HG03565 (cell line): ENCODE data around the gene COL15A1.

Experiments used
- ATAC-seq: cut with Tn5 transposase; IDR thresholded peaks from one replicate; pipeline ENCODE4 v1.9.1; 2021; ENCODE audit warnings: mild to moderate bottlenecking, moderate library complexity; ENCODE audit not compliant: unreplicated experiment

Gene COL15A1

DNA sequence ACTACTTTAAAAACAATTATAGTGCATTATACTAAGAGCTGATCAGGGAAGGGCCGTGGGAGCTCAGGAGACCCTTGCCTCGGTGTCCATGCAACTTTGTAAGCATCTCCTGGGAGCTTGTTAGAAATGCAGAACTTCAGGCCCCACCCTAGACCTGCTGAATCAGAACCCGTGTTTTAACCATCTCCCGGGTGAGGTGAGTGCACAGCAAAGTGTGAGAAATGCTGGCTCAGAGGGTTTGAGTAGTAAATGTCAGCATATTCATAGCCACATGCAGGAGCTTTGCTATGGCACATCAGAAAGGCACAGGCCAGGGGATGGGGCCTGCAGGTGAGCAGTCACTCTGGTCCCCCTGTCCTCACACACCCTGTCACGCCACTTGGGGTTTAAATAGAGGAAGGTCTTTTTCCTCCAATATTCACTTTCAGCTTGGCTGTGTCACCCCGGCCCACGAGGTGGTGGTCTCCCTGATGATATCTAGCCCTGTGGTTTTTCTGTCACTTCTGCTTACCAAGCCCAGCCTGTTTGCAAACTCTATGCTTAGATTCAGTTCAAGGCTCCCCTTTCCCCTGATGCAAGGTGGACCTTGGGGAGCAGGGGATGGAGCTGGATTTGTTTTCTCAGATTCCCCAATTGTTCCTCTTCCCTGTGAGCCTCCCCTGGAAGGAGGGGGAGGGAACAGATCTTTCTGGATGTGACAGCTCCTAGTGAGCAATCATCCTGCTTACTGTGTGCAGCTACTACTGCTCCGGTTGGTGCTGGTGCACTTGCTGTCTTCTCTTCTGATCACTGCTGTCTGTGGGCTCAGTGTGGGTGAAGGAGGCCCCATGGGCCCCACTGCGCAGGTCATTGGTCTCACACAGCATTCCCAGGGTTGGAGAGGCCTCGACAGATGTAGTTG lies 109.4 kb downstream of the COL15A1 start:
- ATAC-seq = no peak

DNA sequence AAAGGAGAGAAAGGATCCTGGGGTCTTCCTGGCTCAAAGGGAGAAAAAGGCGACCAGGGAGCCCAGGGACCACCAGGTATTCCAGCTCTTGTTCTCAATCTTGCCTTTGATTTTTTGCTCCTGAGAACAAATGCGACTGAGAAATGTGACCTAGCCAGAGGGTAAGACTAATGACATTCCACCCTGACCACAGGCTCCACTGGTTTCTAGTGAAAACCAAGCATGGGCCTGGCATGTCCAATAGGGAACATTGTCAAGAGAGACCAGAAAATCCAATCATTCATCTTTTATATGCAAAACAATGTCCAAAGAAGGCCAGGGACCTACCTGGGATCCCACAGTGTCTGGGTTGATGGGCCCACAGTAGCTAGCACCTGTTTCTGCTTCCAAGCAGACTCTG lies 110.9 kb downstream of the COL15A1 start:
- ATAC-seq = no peak

DNA sequence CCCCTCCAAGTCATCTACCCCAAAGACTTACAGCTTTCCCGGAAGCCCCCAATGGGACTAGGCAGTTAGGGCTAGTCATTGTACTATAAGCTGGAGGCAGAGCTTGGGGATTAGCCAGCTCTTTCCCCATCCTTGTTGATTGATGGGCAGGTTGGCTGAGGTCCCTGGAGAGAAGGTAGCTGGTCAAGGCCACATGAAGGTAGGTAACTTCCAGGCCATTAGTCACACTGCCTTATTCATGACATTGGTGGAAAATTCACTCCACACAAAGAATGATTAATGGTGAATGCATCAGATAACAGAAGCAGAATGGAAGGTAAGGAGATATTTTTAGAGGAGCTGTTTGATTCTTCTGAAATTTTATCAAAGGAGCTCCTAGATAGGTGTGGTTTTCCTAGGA lies 111.7 kb downstream of the COL15A1 start:
- no peak for ATAC-seq

DNA sequence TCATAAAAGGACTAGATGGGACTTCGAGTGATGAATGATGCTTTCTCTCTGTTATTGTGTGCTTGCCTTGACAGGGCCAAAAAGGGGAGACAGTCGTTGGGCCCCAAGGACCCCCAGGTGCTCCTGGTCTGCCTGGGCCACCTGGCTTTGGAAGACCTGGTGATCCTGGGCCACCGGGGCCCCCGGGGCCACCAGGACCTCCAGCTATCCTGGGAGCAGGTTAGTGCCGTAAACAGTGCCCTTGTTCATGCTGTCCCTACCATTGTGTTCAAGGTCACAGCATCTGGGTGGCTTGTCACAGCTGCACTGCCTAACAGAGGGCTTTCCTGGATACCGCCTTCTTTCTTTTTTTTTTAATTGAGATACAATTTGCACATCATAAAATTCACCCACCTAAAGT lies 112.5 kb downstream of the COL15A1 start:
- no peak for ATAC-seq

DNA sequence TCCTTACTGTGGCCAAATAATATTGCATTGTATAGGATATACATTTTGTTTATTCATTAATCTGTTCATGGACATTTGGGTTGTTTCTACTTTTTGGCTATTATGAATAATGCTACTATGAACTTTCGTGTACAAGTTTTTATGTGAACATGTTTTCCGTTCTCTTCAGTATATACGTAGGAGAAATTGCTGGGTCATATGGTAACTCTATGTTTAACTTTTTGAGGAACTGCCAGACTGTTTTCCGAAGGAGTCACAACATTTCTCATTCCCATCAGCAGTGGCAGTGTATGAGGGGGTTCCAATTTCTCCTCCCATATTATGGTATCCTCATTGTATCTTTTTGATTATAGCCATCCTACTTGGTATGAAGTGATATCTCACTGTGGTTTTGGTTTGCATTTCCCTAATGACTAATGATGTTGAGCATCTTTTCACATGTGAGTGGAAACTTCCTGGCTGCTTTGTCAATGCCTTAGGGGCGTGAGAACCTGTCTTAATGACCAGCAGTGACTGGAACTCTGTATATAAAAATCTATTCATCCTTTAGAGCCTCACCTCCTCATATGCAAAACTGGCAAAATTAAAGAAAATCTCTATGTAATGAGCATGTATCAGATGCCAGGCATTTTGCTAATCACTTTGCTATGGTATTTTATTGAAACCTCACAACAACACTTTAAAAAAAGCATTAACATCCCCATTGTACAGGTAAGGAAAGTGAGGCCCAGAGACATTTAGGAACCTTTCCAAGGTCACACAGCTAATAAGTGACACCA lies 113.4 kb downstream of the COL15A1 start:
- ATAC-seq = no peak

DNA sequence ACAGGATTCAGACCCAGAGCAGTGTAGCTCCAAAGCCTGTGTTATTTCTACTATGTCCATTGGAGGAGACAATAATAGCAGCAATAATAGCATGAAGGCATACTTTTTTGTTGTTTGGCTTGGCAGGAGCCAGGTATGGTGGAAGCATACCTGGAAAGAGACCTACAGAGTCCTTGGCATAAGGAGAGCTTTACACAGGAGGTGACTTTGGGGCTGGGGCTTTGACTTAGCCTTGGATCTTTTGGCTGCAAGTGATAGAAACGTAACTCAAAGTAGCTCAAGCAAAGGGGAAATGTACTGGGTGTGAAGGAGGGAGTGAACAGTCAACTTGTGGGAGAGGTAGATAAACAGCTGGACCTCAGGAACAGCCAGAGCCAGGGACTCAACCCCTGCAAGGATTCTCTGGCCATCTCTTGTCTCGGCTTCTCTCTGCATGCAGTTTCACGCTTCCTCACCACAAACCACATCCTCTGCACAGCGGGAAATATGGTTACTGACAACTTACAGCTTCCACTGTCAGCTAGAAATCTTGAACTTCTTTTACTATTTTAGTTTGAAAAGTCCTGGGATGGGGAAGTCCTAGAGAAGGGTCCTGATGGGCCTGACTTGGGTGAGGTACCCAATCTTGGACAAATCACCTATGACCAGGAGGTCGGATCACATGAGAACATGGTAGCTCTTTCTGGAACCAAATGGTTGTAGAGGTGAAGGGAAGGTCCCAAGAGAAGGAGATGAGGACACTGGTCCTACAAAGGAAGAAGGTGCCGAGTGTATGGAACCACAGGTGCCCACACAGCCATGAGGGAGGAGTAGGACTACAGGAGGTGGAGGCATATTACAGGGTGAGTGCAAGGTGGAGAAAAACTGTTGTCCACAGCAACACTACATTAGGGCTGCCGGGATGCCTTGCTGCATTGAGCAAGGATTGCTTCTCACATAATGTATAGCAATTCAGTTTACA lies 114.2 kb downstream of the COL15A1 start:
- peak; percentile 61 for ATAC-seq

DNA sequence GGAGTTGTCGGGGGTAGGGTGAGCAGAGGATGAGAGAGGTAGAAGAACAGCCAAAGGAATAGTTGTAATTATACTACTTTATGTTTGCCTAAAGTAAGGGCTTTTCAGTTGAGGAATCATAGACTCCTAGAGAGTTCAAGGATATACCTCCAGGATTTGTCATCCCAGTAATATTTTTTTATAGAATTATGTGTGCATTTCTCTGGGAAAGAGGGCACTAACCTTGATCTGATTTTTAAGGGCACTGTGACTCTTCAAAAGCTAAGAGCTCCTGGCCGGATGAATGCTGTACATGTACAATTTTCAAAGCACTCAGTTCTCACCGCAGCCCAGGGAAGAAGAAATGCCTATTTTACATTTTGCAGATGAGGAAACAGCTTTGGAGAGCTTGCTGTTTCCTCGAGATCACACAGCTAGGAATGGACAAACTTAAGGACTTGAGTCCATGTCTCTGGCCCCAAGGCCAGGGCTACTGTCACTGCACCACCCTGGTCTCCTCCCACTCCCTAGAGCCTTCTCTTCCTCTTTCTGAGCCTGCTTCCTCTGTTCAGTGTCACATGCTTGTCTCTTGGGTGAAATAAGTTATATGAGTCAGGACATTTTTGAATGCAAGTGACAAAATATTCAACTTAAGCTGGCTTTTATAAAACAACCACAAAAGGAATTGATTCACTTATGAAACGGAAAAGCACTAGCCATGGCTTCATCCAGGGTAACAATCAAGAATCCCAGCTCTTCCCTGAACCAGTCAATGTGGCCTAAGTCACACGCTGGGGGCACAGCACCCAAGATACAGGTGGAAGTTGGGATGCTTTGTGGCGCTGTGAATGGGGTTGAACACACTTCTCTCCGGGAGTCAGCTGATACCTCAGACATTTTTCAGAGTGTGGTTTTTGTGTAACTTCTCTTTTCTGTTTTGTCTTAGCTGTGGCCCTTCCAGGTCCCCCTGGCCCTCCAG lies 115.5 kb downstream of the COL15A1 start:
- peak; percentile 75 for ATAC-seq

DNA sequence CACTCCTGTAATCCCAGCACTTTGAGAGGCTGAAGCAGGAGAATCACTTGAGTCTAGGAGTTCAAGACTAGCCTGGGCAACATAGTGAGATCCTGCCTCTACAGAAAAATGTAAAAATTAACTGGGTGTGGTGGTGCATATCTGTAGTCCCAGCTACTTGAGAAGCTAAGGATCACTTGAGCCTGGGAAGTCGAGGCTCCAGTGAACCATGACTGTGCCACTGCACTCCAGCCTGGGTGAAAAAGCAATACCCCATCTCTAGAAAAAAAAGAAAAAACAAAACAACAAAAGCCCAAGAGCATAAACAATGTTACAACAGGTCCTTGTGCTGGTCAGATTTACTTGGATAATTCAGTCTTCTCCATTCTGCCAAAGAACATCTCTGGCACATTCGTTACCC lies 116.9 kb downstream of the COL15A1 start:
- ATAC-seq = no peak

DNA sequence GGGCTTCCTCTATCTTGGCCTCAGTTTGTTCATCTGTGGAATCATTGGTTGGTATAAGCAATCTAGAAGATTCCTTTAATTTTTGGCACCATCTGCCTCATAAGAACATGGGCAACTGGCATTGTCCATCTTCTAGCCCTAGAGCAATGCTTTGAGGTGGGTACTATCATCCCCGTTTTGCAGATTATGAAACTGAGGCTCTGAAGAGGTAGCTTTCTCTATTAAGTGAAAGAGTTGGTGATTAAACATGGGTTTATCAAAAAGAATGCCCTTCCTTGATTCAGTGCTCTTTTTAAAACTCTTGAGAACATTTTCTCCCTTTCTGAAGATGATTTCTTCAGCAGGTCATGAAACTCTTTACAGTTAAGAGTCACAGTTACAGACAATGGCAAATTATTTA lies 118.8 kb downstream of the COL15A1 start:
- no peak for ATAC-seq

DNA sequence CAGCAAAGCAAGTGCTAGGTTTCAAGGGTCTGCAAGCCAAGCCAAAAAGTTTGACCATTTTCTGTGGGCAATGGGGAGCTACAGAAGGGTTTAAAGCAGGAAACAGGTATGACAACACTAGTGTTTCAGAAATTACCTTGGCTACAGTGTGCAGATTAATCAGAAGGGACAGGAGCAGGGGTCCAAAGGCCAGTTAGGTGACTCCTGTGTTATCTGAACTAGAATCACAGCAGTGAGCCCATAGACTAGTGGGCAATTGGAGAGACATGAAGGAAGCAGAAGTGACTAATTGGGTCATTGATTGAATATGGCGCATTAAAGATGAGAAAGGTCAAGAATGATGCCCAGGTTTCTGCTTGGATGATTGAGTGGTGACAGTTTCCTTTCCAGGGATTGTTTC lies 119.8 kb downstream of the COL15A1 start:
- ATAC-seq = no peak

DNA sequence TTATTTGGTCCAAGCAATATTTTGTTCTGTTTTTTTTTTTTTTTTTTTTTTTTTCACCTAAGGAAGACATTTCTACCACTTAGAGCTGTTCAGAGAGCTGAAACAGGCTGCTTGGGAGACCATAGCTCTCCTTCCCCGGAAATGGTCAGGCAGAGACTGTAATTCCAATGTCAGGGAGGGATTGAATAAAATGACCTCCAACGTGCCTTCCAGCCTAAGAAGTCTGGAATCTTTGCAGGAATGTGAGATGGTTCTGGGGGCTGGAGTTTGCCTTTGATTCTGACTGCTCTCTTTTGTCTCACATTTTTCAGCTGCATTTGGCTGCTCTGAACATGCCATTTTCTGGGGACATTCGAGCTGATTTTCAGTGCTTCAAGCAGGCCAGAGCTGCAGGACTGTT lies 122.9 kb downstream of the COL15A1 start:
- no peak for ATAC-seq

DNA sequence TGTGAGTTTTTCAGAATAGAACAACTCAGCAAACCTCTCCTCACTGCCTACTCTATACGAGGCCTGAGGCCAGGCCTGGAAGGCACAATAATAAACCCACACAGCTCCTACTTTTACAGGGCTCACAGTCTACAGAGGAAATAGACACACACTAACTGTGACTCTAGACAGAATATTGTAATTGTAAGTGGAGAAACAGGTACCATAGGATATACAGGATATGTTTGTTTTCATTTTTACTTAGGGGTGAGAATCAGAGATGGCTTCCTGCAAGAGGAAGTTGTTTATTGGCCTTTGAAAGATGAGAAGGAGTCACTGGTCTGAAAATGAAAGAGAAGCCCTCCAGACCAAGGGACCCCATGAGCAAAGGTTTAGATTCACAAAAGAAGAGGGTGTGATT lies 125.4 kb downstream of the COL15A1 start:
- ATAC-seq = no peak

DNA sequence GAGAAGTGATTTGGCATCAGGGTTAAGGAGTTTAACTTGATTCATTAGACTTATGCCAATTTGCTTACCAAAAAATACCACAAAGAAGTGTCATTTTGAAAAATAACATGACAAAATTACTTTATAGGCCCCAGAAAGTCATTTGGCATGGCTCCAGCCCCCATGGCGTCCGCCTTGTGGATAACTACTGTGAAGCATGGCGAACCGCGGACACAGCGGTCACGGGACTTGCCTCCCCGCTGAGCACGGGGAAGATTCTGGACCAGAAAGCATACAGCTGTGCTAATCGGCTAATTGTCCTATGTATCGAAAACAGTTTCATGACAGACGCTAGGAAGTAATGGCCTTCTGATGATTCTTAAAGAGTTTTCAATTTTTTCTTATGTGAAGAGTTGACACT lies 125.8 kb downstream of the COL15A1 start:
- ATAC-seq = no peak

DNA sequence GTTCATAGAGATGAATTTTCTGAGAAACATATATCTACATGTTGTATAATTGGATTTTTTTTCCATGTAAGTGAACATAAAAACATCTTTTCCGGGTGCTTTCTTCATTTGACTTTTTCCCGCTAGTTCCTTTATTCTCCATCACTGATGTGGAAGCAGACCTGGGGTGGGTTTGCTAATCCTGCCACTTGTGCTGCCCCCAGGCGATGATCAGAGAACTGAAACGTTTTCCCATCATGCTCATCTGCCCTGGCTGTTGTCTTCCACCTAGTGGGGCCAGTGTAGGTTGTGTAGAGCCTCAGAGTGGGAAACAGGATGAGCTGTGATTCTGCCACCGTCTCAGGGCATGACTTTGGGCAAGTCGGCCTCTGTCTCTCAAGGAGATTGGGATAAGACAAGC lies 127.0 kb downstream of the COL15A1 start:
- no peak for ATAC-seq

DNA sequence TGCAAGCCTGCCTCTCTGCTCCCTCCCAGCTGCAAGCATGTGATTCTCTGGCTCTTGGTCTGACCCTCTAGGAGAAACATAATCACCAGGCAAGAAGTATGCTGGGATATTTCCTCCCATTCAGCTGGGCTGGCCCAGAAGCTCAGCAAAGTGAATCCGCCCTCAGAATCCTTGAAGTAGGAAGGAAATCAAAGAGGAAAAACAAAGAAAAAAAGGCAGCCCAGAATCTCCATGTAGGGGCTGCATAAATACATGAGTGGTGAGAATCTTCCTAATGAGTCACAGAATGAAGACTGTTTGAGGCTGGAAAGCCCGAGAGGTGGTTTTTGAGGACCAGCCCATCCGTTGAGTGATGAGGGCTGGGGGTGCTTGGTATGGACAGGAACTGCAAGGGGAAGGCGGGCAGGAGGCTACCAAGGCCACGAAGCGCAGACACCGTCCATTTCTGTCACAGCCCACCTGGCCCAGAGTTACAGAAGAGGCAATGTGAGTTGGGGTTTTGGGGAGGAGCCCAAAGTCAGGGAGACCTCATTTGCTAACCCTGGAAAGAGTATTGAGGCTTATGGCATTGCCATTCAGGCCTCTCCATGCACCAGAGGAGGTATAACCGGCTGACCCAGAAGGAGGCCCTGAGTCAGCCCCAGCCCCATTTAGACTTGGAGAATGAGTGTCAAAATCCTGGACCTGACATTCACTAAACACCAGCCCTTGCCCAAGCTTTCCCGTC lies 127.8 kb downstream of the COL15A1 start:
- ATAC-seq = no peak

DNA sequence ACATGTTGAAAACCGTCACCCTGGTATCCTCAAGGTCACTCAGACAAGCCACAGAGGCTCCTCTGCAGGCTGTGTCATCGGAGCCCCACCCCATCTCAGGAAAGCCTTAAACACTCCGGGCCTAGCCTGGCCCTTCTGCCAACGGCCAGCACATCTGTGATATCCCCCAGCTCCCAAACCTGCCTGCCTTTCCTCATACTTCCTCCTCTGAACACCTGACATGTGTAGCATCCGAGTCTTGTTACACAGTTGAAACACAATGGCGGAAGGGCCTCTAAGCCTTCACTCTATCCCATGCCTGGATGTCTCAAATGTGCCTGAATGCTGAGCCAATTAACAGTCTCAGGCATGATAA lies 128.3 kb downstream of the COL15A1 start:
- ATAC-seq = no peak

DNA sequence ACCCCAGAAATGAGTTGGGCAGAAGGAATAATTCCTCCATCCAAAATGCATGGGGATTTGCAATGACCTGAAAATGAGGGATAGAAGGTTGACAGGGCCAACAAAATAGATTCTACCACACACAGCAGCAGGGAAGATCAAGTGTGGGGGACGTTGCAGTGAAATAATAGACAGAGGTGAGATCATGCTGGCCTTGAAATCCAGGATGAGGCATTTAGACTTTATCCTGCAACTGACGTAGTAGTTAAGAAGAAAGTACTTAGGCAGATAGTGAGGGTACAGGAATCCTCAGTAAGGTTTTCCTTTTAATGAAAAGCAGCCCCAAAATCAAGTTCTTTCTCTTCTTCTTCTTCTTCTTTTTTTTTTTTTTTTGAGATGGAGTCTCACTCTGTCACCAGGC lies 129.6 kb downstream of the COL15A1 start:
- no peak for ATAC-seq

DNA sequence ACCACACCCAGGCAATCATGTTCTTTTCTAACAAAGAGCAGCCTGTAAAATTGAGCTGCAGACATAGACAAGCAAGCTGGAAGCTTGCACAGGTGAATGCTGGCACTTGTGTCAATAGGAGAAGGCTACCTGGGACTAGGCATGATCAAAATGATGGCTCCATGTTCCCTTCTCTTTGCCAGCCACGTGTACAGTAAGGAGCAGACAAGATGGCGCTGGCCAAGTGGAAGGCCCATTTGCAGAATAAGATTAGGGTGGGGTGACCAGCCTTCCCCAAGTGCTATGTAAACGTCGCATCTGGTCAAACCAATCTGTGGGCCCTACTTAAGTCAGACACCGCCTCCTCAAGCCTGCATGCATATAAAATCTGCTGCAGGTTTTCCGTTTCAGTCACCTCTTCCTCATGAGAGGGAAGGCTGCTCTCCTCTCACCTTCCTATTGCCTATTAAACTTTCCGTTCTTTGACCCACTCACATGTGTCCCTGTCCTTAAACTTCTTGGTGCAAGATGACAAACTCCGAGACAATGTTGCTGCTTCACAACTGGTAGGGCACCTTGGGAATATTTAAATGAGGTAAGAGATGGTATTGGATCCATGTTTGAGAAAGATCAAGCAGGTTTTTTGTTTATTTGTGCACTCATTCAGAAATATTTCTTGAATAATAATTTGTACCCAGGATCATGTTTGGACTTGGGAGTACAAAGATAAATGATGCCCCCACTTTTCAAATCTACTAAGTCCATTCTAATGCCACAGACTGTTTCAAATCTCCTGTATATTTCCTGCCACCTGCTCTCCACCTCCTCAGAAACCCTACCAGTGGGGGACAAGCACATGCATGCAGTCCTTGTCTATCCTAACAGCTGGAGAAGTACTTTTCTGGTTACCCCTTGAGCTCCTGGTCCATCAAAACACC lies 130.5 kb downstream of the COL15A1 start:
- no peak for ATAC-seq
